ENCODE data around the gene RGS21. TPM values are rescaled to one million over a fixed set of nuclear protein-coding genes. Genes with fewer than 3 reads are reported as not detected.

Gene RGS21
- total RNA-seq, 1 experiment from 2014 or later, result not detected

- no peak for DNase-seq (ENCODE audit: low read depth)
Measured at GRCh38 chr1:192378878-192379277, 62.1 kb downstream of the RGS21 start.

DNA sequence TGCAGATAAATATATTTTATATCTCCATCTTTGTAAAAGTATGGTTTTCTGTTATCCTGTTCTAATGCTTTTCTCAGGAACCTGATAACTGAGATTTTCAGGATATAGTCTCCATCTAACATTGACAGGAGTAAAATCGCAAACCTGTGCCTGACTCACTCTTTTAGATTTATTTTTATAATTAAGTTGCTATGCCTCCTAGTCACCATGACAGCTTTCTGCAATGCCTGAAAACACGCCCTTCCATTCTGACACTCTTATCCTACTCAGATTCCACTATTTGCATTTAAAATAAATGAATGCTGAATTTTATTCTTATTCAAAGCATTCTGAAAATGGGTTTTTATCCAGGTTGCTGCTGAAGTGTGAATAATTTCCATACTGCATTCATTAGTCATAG is 62.8 kb downstream of the RGS21 start:
- DNase-seq (ENCODE audit: low read depth), result no peak

- no peak for DNase-seq (ENCODE audit: low read depth)
Measured at GRCh38 chr1:192382758-192383157, 66.0 kb downstream of the RGS21 start.

DNA sequence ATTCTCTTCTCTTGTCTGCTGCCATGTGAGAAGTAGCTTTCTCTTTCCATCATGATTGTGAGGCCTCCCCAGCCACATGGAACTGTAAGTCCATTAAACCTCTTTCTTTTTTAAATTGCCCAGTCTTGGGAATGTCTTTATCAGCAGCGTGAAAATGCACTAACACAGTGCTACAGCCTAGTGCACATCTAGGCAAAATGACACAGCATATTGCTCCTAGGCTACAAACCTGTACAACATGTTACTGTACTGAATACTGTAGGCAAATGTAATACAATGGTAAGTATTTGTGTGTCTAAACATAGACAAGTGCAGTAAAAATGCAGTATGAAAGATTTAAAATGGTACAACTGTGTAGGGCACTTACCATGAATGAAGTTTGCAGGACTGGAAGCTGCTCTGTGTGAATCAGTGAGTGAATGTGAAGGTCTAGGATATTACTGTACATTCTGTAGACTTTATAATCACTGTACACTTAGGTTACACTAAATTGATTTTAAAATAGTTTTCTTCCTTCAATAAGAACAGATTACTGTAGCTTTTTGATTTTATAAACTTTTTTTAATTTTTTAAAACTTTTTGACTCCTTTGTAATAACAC is 69.4 kb downstream of the RGS21 start:
- DNase-seq (ENCODE audit: low read depth), result no peak

DNA sequence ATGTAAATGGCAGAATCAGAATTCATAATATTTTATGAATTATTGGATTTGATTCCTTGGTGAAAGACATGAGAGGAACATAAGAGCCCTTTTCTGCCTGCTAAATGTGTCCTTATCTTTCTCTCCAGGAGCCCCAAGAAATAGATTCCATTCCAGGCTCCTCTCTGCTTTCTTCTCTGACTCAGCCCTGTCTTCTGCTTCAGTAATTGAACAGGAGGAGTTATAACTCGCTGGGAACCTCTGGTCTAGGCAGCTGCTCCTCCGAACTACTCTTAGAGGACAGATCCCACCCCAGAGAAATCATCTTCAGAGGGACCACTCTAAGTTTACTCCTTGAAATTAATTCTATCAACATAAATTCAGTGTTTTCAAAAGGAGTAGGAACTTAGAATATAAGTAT is 78.4 kb downstream of the RGS21 start:
- DNase-seq (ENCODE audit: low read depth), result no peak

- DNase-seq (ENCODE audit: low read depth), result no peak
Measured at GRCh38 chr1:192395895-192396294, 79.1 kb downstream of the RGS21 start.

DNA sequence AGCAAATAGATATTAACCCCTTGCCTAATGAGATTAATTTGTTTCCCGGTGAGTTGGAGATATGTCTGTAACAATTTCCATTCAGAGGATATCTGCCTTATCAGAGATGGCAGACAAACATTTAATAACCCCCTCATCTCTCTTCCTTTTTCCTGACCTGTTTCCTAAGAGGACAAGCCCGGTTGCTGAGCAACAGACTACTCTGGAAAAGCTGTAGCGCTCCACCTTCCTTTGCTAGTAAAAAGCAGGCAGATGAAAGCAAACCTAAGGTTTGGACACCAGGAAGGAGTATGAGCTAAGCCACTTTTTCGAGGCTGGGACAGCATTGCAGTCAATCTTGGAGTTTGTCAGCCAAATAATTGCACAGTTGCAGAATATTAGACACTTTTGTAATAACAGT is 82.4 kb downstream of the RGS21 start:
- DNase-seq (ENCODE audit: low read depth), result no peak

DNA sequence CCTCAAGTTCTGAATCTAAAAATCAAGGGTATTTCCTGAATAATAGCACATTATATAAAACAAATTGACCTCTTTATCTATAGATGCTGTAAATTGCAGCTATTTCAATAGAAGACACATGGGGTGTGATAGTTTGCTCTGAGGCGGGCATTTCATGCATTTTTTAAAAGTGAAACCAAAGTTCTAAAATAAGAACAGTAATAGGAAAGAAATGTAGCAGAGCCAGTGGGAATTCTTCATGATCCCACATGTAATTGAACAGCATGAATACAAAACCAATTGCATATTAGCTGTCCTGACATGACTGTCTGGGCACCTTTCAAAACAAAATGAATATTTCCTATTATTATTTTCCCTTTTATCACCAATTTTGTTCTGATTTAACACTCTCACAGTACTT is 85.0 kb downstream of the RGS21 start:
- no peak for DNase-seq (ENCODE audit: low read depth)

- no peak for DNase-seq (ENCODE audit: low read depth)
Measured at GRCh38 chr1:192402571-192402970, 85.8 kb downstream of the RGS21 start.

DNA sequence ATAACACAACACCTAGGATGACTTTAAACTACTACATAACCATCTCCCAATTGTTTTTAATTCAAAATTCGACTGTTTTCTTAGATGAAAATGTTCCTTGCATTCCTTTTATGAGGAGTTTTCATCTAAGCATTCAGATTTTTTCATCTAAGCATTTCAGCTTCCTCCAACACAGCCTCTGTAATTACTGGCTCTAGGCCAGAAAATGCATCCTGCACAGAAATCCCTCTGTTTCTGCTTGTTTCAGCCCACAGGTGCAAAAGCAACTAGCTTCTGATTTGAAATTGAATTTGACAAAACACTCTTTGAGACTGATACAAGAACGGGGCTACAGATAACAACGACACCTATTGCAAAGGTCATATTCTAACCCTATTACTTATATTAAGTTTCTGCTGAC is 90.4 kb downstream of the RGS21 start:
- no peak for DNase-seq (ENCODE audit: low read depth)

Other genes with a start within 250 kb of the RGS21 start
- not detected in 2 replicates for gene RGS18, start 158.5 kb upstream of the RGS21 start, total RNA-seq (2014; rRNA removed; shearing (Covaris generic))

Measured in M059J (cell line).